Measurements from ENCODE around the gene SNX1.

DNA sequence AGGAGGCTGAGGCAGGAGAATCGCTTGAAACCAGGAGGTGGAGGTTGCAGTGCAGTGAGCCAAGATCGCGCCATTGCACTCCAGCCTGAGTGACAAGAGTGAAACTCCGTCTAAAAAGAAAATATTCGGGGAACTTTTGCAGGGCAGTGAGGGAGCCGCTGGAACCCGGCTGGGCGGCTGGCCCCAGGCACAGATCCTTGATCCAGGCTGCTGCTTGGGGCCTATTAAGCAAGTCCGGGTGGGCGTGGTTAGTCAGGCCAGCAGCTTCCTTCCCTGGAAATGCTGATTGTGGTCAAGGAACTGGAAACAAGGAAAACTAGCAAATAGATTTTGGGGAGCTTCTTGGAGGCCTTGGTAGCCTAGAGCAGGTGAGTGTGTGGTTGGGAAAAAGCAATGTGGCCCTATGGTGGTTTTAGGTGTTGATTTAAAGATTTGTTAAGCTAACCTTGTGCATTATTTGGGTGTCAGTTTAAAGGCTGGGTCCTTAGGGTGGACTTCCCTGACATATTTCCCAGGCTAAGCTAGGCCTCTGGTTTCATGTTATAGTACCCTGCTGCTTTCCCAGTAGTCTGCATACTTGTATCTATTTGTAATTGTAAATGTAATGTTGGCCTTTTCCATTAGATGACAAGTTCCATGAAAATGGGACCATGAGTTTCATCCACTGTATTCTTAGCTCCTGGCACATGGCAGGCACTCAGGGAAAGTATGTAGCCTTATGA is 38.0 kb downstream of the SNX1 start:
- no peak for TF ChIP-seq POLR2A (IDR thresholded peaks at IDR 0.05)
- TF ChIP-seq, protein P1, sequence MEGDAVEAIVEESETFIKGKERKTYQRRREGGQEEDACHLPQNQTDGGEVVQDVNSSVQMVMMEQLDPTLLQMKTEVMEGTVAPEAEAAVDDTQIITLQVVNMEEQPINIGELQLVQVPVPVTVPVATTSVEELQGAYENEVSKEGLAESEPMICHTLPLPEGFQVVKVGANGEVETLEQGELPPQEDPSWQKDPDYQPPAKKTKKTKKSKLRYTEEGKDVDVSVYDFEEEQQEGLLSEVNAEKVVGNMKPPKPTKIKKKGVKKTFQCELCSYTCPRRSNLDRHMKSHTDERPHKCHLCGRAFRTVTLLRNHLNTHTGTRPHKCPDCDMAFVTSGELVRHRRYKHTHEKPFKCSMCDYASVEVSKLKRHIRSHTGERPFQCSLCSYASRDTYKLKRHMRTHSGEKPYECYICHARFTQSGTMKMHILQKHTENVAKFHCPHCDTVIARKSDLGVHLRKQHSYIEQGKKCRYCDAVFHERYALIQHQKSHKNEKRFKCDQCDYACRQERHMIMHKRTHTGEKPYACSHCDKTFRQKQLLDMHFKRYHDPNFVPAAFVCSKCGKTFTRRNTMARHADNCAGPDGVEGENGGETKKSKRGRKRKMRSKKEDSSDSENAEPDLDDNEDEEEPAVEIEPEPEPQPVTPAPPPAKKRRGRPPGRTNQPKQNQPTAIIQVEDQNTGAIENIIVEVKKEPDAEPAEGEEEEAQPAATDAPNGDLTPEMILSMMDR (IDR thresholded peaks at IDR 0.05): no peak

All from uterus (tissue), 2 donors.